Myocyte (in vitro differentiated cells): Measurements from ENCODE around the gene CCDC154. TPM values are rescaled to one million over a fixed set of nuclear protein-coding genes. Genes with fewer than 3 reads are reported as not detected.
"Not testable (repeated sequence)": the region's sequence is repeated elsewhere in the genome, so short reads cannot be mapped to it uniquely, and the experiment has no call there.

ENCODE experiments used
- DNase-seq: peaks from one replicate; pipeline ENCODE4 v3.0.0-alpha.2; 2012; ENCODE audit warnings: low read depth
- polyA plus RNA-seq: library from polyadenylated mRNA; unstranded; fragments of >200 nt; gene quantifications from one replicate; pipeline ENCODE4 v1.2.1, GENCODE V29; 2012; ENCODE audit warnings: missing spikeins
- total RNA-seq: library from RNA; depleted of rRNA; stranded (reverse); fragments of >200 nt; gene quantifications from 2 replicates; pipeline ENCODE4 v1.2.3, GENCODE V29; 2014

CCDC154 gene
- total RNA-seq = 0.19 and 0.21 TPM in 2 replicates
- polyA plus RNA-seq = 0.92 TPM

GRCh38 chr16:1443980-1444729 is at the start of gene CCDC154:
TSS of gene CCDC154 (minus strand) at chr16:1444556. CDS start at chr16:1444322, 234 bp downstream.
- DNase-seq = no peak

GRCh38 chr16:1493746-1494094 is 49.4 kb upstream of the CCDC154 start:
- peak; percentile 23 for DNase-seq

GRCh38 chr16:1492923-1493745 is 48.8 kb upstream of the CCDC154 start, which contains the start of gene TELO2:
TSS of gene TELO2 (plus strand) at chr16:1493360. CDS start at chr16:1494282, 922 bp downstream.
- peak; percentile 78 for DNase-seq

GRCh38 chr16:1492082-1492922 is 47.9 kb upstream of the CCDC154 start:
- no peak for DNase-seq

GRCh38 chr16:1491327-1491726 is 47.0 kb upstream of the CCDC154 start:
- DNase-seq = no peak

GRCh38 chr16:1489077-1489476 is 44.7 kb upstream of the CCDC154 start:
- no peak for DNase-seq

GRCh38 chr16:1488619-1489018 is 44.3 kb upstream of the CCDC154 start, which contains the start of gene PTX4:
TSS of gene PTX4 (minus strand) at chr16:1488944. CDS start at chr16:1488909, 35 bp downstream.
- no peak for DNase-seq

GRCh38 chr16:1488054-1488601 is 43.8 kb upstream of the CCDC154 start:
- no peak for DNase-seq

- no peak for DNase-seq
Observed at GRCh38 chr16:1487395-1488053, 43.2 kb upstream of the CCDC154 start.

- no peak for DNase-seq
Observed at GRCh38 chr16:1486551-1487390, 42.4 kb upstream of the CCDC154 start.

- no peak for DNase-seq
Observed at GRCh38 chr16:1485847-1486496, 41.6 kb upstream of the CCDC154 start.

- DNase-seq = no peak
Observed at GRCh38 chr16:1481906-1482835, 37.8 kb upstream of the CCDC154 start.

GRCh38 chr16:1478937-1479336 is 34.6 kb upstream of the CCDC154 start:
- DNase-seq = not testable (repeated sequence)

- no peak for DNase-seq
Observed at GRCh38 chr16:1477033-1477432, 32.7 kb upstream of the CCDC154 start.

- DNase-seq = no peak
Observed at GRCh38 chr16:1475552-1476114, 31.3 kb upstream of the CCDC154 start.

- DNase-seq = peak; percentile 85
Observed at GRCh38 chr16:1474796-1475551, 30.6 kb upstream of the CCDC154 start, which contains the start of gene CLCN7. TSS of gene CLCN7 (minus strand) at chr16:1475028. CDS start at chr16:1474974, 54 bp downstream.
